GM19099 (cell line): ENCODE data around the gene SARS1.

ENCODE experiments used
- POLR2A ChIP-seq: IDR thresholded peaks from 3 replicates; pipeline ENCODE4 v1.6.1; 2011; ENCODE audit warnings: low read depth; ENCODE audit not compliant: insufficient read length; ENCODE audit errors: extremely low read depth

The SARS1 gene

DNA sequence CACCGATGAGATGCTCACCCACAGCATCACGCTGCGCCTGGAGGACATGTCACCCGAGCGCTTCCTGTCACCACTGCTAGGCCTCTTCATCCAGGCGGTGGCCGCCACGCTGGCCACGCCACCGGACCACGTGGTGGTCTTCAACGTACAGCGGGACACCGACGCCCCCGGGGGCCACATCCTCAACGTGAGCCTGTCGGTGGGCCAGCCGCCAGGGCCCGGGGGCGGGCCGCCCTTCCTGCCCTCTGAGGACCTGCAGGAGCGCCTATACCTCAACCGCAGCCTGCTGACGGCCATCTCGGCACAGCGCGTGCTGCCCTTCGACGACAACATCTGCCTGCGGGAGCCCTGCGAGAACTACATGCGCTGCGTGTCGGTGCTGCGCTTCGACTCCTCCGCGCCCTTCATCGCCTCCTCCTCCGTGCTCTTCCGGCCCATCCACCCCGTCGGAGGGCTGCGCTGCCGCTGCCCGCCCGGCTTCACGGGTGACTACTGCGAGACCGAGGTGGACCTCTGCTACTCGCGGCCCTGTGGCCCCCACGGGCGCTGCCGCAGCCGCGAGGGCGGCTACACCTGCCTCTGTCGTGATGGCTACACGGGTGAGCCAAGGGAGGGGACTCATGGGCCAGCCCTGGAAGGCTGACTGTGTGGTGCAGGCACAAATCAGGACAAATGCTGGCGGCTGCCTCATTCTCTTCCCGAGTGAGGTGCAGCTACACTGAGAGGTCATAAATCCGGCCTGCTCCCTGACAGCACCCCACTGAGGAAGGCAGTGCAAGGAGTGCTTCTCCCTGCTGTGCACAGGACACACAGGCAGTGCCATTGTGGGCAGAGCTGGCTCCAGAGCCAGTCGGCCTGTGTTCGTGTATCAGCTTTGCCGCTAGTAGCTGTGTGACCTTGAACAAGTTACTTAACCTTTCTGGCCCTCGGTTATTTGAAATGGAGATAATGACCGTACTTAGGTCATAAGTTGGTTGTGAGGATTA is 45.1 kb downstream of the SARS1 start:
- no peak for TF ChIP-seq POLR2A

DNA sequence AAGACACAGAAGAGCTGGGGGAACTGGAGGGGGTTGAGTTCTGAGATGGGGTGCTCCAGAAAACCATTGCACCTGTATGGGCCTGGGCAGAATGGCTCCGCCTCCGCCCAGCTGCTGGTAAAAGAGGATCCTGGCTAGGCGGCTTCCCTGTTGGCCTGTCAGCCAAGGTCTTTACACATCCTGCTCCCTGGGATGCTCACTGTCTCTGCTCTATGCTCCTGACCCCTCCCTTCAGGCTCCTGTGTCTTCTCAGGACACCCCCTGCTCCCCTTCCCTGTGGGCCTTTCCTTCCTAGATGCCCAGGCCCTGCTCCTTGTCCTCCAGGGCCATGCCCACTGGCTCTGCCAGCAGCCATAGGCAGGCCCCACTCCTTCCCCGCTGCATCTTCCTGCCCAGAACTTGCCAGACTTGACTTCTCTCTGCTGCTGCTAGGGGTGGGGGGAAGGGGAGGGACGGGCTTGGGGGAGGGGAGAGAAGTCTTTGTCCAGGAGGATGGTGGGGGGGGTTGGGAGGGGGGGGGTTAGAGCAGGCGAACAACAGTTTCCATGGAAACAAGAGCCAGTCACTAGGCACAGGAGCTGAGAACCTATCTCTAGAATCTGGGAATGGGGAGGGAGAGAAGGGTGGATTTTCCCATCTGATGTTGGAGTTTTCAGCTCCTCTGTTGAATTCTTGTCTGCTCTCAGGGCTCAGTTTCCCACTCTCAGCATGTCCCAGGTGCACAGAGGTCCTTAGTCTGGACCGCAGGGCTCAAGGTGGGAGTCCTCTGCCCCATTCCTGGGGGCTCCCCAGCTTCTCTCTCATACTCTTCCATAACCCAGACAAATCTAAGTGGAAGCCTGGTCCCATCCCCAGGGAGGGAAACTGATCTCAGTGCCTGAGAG is 46.2 kb downstream of the SARS1 start:
- TF ChIP-seq POLR2A, result no peak

DNA sequence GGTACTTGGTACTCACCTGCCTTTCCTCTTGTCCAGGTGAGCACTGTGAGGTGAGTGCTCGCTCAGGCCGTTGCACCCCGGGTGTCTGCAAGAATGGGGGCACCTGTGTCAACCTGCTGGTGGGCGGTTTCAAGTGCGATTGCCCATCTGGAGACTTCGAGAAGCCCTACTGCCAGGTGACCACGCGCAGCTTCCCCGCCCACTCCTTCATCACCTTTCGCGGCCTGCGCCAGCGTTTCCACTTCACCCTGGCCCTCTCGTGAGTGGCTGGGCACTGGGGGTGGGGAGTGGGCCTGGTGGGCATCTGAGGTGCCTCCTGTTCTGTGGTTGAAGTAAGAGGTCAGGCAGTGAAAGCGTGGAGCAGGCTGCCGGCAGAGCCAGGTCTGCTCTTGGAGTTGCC is 47.3 kb downstream of the SARS1 start:
- TF ChIP-seq POLR2A, result no peak

DNA sequence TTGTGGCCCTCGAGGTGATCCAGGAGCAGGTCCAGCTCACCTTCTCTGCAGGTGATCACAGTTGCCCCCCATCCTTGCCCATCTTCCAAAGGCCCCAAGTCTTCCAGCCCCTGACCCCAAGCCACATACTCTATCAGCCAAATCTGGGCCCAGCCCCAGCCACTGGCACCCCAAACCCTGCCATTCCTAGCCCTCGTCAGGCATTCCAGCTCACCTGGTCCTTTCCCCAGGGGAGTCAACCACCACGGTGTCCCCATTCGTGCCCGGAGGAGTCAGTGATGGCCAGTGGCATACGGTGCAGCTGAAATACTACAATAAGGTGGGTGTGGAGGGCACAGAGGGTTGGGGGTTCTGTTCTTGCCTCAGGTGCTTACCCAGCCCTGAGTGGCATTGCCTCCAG is 47.9 kb downstream of the SARS1 start:
- no peak for TF ChIP-seq POLR2A

DNA sequence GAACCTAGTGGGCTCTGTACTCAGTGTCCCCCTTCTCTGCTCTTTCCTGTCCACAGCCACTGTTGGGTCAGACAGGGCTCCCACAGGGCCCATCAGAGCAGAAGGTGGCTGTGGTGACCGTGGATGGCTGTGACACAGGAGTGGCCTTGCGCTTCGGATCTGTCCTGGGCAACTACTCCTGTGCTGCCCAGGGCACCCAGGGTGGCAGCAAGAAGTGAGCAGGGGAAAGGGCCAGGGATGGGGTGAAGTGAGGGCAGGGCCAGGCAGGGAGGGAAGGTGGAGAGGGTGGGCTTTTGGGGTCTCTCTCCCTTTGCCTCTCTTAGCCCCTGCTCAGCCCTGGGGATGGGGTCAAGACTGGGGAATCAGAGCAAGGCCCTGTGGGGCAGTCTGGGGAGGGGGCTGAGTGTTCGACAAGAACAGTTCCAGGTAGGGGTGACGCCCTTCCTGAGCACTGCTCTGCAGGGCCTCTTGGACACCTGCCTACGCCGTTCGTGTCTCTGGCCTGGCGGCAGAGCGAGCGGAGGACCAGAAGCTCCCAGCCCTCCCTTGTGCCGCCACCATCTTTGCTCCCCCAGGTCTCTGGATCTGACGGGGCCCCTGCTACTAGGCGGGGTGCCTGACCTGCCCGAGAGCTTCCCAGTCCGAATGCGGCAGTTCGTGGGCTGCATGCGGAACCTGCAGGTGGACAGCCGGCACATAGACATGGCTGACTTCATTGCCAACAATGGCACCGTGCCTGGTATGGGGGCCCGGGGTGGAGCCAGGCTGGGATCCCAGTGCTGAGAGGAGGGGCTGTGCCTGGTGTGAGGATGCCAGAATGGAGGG is 48.7 kb downstream of the SARS1 start:
- no peak for TF ChIP-seq POLR2A

DNA sequence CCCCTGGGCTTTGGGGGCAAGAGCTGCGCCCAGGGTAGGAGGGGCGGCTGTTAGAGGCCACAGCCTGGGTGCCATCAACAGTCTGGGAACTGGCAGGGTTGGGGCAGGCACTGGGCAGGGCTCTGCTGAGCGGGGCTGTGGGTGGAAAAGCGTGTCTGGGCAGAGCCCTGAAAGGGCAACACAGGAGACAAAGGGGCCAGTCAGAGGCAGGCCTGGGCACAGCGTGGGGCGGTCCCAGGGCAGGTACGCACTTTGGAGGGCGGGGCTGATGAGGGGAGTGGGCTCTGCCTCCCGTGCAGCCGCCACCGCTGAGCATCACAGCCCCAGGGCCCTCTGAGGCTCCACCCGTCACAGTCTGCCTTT is 49.5 kb downstream of the SARS1 start:
- no peak for TF ChIP-seq POLR2A

DNA sequence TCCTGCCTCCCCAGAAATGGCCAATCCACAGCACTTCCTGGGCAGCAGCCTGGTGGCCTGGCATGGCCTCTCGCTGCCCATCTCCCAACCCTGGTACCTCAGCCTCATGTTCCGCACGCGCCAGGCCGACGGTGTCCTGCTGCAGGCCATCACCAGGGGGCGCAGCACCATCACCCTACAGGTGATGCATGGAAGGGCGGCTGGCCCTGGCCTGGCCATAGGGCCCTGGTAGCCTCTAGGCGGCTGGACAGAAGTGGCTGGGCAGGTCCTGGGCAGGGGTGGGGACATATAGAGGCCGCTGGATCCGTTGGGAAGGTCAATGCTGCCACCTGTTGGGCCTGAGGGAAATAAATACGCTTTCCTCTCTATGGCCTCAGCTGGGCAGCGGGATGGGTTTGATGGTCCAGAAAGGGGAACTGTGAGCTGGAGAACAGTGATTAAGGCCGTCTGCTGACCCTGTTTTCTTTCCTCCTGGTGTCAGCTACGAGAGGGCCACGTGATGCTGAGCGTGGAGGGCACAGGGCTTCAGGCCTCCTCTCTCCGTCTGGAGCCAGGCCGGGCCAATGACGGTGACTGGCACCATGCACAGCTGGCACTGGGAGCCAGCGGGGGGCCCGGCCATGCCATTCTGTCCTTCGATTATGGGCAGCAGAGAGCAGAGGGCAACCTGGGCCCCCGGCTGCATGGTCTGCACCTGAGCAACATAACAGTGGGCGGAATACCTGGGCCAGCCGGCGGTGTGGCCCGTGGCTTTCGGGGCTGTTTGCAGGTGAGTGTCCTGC is 50.1 kb downstream of the SARS1 start:
- no peak for TF ChIP-seq POLR2A

DNA sequence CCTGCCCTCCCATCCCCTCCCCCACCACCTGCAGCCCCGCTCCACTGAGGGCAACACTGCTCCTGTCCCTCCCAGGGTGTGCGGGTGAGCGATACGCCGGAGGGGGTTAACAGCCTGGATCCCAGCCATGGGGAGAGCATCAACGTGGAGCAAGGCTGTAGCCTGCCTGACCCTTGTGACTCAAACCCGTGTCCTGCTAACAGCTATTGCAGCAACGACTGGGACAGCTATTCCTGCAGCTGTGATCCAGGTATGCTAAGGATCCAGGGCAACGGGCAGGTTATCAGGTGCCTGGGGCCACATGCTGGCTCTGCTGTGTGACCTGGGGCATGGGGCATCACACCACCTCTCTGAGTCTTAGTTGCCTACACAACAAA is 50.6 kb downstream of the SARS1 start:
- TF ChIP-seq POLR2A, result no peak

DNA sequence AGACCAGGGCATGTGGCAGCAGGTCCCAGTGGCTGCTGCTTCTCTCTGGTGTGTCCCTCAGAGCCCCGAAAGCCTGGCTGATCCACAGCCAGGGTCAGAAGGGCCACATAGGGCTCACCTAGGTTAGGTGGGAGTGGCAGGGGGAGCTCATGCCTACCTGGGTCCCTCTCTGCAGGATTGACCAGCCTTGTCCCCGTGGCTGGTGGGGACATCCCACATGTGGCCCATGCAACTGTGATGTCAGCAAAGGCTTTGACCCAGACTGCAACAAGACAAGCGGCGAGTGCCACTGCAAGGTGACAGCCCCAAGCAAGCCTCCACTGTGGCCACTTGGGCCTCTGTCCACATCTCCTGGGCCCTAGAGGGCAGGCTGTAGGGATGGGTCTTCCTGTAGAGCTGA is 51.3 kb downstream of the SARS1 start:
- TF ChIP-seq POLR2A, result no peak

DNA sequence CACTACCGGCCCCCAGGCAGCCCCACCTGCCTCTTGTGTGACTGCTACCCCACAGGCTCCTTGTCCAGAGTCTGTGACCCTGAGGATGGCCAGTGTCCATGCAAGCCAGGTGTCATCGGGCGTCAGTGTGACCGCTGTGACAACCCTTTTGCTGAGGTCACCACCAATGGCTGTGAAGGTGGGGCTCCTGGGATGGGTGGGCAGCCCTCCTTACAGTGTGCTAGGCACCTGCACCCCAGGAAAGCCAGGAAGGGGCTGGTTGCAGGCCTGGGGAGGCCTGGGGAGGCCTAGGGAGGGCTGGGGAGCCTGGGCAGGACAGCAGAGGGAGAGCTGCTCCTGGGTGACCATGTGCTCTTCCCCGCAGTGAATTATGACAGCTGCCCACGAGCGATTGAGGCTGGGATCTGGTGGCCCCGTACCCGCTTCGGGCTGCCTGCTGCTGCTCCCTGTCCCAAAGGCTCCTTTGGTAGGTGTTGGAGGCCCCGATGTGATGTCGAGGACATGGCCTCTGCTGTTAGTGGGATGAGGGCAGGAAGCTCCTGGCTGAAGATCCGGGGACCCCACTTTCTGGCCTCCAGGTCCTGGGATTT is 52.1 kb downstream of the SARS1 start:
- TF ChIP-seq POLR2A, result no peak

DNA sequence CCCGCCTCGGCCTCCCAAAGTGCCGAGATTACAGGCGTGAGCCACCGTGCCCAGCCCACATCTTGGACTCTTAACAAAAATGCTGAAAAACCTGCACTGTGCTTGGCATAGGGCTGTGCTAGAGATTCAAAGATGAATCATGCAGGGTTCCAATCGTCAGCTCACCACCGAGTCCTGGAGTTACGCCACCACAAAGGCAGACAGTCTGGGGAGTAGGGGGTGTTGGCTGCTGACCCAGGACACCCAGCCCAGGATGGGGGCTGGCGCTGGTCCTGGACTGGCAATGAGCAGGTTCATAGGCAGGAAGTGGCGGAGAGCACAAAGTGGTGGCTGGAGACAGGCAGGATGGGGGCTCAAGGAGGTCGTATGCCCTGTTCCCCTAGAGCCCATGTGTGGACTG is 53.2 kb downstream of the SARS1 start:
- no peak for TF ChIP-seq POLR2A

DNA sequence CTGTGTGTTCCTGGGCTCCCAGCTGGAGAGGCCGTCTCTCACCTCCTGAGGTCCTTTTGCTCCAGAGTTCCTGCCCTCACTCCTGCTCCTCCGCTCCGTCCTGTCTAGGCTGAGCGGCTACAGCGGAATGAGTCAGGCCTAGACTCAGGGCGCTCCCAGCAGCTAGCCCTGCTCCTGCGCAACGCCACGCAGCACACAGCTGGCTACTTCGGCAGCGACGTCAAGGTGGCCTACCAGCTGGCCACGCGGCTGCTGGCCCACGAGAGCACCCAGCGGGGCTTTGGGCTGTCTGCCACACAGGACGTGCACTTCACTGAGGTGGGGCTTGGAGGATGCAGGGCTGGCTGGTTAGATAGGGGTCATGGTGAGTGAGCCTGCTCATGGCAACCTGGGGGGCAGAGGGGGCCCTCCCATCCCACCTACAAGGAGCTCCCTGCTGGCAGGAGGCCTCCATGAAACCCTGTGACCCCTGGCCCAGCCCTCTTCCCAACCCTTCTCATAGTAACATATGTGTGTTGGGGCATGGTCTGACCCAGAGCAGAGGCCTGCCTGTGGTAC is 54.1 kb downstream of the SARS1 start:
- TF ChIP-seq POLR2A, result no peak

DNA sequence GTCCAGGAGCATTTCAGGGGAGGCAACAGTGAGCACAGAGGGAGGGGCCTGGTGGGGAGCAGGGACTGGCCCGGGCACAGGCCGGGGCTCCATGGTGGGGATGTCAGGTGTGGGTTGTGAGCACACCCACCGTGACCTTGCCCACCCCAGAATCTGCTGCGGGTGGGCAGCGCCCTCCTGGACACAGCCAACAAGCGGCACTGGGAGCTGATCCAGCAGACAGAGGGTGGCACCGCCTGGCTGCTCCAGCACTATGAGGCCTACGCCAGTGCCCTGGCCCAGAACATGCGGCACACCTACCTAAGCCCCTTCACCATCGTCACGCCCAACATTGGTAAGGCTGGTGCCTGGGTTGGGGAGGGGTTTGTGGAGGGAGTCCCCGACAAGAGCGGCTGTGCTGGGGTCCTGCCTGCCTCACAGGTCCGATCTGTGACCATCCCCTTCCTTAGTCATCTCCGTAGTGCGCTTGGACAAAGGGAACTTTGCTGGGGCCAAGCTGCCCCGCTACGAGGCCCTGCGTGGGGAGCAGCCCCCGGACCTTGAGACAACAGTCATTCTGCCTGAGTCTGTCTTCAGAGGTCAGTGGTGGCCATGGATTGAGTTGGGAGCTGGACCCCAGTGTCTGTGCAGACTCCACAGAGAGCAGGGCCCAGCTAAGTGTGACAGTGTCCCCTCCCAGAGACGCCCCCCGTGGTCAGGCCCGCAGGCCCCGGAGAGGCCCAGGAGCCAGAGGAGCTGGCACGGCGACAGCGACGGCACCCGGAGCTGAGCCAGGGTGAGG is 54.9 kb downstream of the SARS1 start:
- TF ChIP-seq POLR2A, result no peak
